Measurements from ENCODE around the gene SNORC.
A peak's percentile ranks its signal among the peaks of the same experiment; 100 is the strongest.
"Not testable (repeated sequence)": the region's sequence is repeated elsewhere in the genome, so short reads cannot be mapped to it uniquely, and the experiment has no call there.

Gene SNORC

DNA sequence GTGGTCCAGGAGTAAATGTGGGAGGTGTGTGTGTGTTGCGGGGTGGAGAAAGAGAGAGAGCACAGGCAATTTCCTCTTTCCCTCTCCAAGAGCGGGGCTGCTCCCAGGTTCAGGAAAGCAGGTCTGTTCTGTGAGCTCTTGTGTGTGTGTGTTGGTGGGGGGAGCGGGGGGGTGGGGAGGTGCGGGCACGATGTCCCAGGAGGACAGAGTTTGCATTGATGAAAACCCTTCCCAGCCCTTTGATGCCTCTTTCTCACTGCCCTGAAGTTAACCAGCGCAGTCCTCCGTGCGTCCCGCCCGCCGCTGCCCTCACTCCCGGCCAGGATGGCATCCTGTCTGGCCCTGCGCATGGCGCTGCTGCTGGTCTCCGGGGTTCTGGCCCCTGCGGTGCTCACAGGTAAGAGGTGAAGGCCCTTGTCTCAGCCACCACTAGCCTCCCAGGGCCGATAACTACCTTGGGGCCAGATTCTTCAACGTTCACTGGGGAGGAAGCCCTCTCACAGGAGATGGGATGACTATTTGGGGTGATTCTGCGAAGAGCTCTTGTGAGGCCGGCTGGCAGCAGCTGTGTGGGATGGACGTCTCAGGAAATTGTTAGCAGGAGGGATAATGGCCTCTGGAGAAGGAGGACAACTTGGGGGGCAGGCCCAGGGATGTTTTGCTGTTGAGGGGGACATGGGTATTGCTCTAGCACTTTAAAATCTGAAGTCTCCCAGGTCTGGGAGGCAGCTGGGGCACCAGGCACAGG, at the start of gene SNORC:
Gene SNORC (plus strand): TSS at position 247 of the 748 bp plus-strand sequence. CDS start 78 bp downstream, at position 325.
- FAIRE-seq (no peak), DNase-seq (ENCODE audit: insufficient read length, low spot score) (no peak)

DNA sequence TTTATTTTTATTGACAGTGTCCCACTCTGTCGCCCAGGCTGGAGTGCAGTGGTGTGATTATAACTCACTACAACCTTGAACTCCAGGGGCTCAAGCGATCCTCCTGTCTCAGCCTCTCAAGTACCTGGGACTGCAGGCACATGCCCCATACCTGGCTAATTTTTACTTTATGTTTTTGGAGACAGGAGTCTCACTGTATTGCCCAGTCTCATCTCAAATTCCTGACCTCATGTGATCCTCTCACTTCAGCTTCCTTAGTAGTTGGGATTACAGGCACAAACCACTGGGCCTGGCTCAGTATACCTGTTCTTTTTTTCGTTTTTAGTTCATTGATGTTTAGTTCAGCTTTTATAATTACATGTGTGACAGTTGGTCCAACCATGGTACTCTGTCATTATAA, 40.1 kb upstream of the SNORC start:
- DNase-seq (ENCODE audit: insufficient read length, low spot score), result no peak
- no peak for FAIRE-seq

DNA sequence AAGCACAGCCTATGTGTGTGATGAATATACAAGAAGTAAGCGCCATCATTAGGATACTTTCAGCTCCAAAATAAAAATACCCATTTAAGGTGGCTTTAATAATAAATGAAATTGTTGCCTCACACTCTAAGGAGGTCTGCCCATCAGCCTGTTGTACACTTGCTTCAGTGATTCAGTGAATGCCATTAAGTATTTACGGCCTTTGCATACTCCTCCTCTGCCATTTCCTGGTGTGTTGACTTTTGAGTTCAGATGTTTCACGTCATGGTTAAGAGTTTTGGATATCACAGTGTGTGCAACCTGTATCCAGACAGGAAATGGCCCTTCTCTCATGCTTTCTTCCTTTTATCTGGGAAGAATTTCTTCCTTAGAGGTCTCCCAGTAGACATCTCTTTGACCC, 38.6 kb upstream of the SNORC start:
- FAIRE-seq, result peak; percentile 8

DNA sequence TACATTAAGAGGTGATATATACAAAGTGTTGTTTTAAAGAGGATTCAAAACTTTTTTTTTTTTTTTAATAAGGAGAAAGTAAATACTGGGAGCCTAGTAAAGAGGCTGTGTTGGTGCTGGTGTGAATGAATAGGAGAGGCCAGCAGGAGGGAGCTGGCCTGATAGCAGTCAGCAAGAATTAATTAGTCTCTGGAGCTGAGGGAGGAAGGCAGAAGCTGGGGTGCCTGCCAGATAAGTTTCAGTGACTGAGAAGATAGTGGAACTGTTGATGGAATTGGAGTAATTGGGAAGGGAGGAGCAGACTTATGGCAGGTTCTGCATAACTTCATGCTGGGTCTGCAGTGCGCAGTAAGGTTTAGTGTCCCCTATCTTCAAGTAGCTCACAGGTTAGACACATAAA, 36.2 kb upstream of the SNORC start:
- DNase-seq (ENCODE audit: insufficient read length, low spot score) (no peak), FAIRE-seq (no peak)

More for the DNA sequence above, 38.6 kb upstream of the SNORC start:
- DNase-seq (ENCODE audit: insufficient read length, low spot score), result no peak

DNA sequence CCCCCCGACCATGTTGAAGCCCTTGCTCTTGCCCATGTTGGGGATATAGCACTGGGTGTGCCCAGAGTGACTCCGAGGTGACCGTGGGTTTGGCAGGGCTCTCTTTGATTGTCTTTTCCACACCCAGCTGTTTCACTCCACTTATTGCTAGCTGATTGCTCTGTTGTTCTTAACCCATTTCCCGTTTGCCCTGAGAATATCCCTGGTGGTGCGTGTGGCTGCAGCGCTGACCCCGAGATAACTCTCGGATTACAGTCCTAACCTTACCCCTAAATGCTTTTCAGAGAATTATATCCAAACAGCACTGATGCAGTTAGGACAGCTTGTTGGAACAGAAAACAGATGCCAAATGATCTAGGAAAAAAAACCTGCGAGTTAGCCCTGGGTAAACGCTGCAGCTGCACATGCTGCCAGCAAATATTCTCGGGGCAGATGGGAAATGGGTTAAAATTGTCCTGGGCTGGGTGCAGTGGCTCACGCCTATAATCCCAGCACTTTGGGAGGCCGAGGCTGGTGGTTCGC, 34.3 kb upstream of the SNORC start:
- FAIRE-seq (no peak), DNase-seq (ENCODE audit: insufficient read length, low spot score) (no peak)

DNA sequence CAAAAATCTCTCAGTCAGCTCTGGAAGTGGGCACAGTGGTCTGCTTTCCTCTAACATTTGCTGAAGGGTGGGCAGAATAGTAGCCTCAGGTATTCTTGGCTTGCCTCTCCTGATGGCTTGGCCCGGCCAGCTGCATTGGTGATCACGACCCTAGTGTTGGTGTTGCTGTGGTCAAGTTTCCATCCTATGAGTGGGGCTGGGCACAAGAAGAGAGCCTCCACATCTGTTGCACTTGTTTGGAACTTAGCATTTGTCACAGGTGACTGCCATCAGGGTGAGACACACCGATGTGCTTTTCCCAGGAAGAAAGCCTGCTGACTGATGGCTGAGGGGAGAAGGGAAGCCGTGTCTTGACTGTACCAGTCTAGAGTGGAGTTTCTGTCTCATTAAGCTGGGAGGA, 33.1 kb upstream of the SNORC start:
- DNase-seq (ENCODE audit: insufficient read length, low spot score), result no peak
- no peak for FAIRE-seq

DNA sequence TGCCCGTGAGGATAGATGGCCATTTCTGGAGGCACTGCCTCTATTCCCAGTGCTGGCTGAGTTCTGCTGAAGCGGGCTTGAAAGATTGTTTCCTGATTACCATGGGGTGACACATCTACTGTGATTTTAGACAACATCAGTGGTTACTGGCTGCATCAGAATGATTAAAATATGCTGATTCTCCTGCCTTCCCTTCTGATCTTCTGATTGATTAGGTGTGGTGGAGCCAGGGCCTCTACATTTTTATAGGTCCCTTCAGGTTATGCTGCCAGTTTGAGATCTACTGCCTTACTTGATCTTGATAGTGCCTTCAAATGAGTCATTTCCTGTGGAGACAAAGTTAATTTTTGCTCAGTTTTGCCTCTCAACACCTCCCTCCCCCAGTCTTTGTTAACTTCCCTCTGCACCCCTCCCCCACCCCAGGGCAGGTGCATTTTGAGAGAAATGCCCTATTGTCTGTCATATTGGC, 31.6 kb upstream of the SNORC start:
- FAIRE-seq (peak; percentile 97), DNase-seq (ENCODE audit: insufficient read length, low spot score) (peak; percentile 46)

DNA sequence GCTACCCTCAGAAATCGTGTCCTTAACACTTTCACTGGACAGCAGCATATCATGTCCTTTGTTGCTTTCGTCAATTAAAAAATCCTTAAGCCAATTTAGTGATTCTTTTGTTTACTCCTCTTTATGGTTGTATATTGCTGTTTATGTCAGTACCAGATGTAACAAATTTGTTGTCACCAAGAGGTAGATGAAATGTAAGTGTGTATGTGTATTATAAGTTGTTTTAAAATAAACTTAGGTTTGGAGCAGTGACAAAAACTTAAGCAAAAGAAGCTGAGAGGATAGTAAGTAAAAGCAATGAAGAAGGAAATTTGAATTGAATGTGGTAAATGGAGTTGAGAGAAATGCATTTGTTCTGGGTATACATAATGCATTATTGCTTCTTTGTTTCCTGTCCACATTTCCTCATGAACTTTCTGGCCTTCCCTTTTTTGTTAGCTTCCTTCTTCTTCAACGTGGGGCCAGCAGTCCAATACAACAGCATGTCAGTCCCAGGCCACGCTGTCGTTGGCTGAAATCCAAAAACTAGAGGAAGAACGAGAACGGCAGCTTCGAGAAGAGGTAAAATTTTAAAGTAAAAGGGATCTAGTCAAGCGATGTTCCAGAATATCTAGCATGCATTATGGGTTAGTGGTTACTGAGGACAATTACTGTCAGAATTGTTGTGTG, 30.5 kb upstream of the SNORC start:
- FAIRE-seq, result peak; percentile 79

DNA sequence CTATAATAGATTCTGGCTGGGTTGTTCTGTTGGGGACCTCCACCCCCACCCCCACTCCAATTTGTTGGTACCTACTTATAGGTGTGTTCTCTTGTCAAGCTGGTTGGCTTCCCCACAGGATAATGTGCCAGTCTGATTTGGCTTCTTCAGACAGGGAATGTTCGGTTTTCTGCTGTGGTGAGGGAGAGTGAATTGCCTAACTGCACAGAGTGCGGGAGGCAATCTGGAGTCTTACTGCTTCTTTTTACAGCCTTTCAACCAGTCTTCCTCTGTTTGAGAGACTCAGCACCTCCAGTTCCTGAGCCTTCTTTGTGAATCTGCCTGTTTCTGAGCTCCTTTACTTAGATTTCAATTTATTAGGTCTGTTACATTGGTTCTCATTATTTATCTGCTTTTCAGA, 27.4 kb upstream of the SNORC start:
- no peak for DNase-seq (ENCODE audit: insufficient read length, low spot score)
- no peak for FAIRE-seq

More for the DNA sequence above, 30.5 kb upstream of the SNORC start:
- no peak for DNase-seq (ENCODE audit: insufficient read length, low spot score)

DNA sequence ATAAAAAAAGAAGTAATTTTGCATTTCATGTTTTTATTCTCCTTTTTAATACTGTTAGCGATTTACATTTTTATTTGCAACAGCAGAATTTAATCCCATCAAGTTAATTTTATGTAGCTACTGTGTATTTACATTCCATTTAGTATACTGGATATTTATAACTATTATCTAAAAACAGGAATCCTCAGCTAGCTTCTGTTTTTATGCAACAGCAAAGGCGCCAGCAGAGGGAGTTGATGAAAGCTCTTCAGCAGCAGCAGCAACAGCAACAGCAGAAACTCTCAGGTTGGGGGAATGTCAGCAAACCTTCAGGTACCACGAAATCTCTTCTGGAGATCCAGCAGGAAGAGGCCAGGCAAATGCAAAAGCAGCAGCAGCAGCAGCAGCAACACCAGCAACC, 26.2 kb upstream of the SNORC start:
- no peak for FAIRE-seq

DNA sequence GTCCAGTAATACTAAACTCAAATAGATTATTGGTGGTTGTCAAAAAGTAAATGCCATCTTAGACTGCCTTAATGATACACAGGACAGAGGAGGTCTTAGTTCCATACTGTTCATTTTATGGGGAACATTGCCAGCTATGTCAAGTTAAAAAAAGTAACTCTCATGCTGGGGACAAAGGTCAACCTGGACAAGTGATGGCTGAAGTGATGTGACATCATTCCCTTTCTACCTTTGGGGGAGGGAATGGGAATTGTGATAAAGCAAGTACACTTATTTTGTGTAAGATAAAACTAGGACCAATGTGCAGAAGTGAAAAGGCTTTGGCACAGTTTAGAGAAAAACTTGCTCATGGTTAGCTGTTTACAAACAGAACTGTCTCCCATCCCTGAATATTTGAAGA, 24.0 kb upstream of the SNORC start:
- DNase-seq (ENCODE audit: insufficient read length, low spot score) (no peak), FAIRE-seq (no peak)

More for the DNA sequence above, 26.2 kb upstream of the SNORC start:
- DNase-seq (ENCODE audit: insufficient read length, low spot score), result no peak

DNA sequence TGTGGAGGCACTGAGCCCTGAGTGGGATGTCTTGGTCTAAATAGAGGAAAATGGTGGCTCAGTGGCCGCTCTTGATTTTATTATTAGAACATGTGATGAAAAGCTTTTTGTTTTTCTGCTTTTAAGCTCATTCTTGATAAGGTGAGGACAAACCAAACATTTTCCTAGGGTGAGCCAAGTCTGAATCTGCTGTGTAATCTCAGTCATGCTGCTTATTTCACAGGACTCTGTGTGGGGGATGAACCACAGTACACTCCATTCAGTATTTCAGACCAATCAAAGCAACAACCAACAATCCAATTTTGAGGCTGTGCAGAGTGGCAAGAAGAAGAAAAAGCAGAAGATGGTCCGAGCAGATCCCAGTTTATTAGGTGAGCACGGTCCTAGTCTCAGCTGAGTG, 20.0 kb upstream of the SNORC start:
- DNase-seq (ENCODE audit: insufficient read length, low spot score) (no peak), FAIRE-seq (no peak)

DNA sequence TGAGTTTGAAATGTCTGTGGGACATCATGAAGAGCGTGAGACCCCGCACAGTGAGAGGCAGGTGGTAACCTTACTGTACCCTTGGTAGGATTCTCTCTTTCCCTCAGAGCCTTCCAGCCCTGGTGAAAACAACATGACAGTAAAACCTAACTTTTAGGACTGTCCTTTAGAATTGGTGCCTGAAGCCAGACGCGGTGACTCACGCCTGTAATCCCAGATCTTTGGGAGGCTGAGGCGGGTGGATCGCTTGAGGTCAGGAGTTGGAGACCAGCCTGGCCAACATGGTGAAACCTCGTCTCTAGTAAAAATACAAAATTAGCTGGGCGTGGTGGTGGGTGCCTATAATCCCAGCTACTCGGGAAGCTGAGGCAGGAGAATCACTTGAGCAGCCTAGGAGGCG, 18.0 kb upstream of the SNORC start:
- FAIRE-seq; DNase-seq (ENCODE audit: insufficient read length, low spot score): not testable (repeated sequence)

DNA sequence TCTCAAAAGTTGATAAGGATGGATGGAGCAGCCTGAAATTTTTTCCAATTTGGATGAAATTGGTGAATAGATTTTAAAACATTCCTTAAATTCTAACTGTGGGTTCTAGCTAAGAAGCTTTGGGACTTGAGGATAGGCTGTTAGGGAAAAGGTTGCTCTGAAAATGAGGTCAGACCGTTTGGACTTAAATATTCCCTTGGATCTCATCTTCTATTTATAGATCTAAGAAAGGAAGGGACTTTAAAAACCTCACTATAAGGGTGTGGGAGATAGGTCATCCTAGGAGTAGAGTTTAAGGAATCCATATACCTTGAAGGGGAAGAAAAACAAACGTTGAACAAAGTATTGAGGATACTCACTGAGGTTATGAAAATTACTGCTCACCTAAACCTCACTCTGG, 17.4 kb upstream of the SNORC start:
- FAIRE-seq, result no peak
- DNase-seq (ENCODE audit: insufficient read length, low spot score), result no peak

DNA sequence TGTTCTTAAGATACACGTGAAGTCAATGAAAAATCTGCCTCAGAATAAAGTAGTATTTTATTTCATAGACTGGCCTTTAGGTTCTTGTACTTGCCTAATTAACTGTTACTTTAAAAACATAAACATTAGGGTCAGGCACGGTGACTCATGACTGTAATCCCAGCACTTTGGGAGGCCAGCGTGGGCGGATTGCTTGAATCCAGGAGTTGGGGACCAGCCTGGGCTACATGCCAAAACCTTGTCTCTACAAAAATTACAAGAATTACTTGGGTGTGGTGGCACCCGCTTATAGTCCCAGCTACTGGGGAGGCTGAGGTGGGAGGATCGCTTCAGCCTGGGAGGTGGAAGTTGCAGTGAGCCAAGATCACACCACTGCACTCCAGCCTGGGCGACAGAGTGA, 16.0 kb upstream of the SNORC start:
- DNase-seq (ENCODE audit: insufficient read length, low spot score) (no peak), FAIRE-seq (no peak)

DNA sequence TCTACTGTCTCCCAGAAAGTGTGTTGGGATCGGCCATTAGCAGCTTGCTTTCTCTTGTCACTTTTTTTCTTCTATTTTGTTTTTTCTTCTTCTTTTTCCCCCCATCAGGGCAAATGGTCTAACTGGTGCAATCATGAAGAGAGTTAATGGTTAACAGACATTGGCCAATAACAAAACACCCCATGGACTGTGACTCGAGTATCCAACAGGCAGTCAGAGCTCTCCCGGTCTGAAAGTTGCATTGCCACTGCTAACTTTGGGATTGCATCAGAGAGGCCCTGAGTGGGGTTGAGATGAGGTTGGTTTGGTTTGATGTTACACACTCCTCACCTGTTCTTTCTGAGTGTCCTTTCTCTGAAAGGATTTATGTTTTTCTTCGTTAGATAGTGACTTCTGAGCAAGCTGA, 12.9 kb upstream of the SNORC start:
- no peak for DNase-seq (ENCODE audit: insufficient read length, low spot score)
- no peak for FAIRE-seq

DNA sequence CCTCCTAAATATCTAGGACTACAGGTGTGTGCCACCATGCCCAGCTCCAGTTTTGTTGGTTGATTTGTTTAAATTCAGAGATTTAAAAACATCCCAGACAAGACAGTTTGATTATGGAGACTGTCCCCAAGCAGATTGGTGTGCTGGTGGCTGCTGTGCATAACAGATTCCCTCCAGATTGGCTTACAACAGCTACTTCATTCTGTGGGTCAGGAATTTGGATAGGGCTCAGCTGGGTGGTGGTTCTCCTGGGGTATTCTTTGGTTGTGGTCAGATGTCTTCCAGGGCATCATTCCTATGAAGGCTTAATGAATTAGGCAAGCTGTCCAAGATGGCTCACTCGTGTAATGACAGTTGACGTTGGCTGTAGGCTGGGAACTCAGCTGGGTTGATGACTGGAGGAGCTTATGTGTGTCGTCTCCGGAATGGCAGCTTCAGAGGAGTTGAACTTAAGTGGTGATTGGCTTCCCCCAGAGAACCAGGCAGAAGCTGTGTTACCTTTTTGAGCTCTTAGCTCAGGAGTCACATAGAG, 10.6 kb upstream of the SNORC start:
- no peak for DNase-seq (ENCODE audit: insufficient read length, low spot score)
- no peak for FAIRE-seq

DNA sequence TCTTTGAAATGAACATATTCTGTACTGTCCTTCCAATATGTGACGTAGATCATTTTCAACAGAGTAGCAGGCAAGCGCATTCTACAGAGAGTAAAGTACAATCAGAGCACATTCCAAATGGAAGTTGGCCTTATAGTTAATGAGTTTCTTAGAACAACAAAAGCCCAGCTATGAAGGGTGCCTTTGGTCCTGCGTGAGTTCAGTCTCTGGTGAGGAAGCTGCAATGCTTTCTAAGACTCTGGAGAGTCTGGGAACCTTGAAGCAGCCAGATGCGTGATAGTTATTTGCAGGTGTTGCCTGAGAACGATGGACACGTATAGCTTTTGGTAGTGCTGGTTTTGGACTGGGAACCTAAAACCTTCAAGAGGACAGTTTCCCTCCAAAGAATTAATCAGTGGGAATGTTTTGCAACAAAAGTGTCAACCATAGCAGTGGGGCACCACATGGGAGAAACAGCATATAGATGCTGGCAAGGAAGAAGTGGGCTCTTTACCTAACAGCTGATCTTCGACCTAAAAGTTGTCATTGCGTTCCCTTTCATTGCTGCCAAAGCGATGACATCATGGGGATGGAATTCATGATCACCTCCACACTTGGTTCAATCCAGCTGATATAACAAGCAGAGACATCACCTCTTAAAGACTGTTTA, 9.3 kb upstream of the SNORC start:
- FAIRE-seq (no peak), DNase-seq (ENCODE audit: insufficient read length, low spot score) (no peak)

DNA sequence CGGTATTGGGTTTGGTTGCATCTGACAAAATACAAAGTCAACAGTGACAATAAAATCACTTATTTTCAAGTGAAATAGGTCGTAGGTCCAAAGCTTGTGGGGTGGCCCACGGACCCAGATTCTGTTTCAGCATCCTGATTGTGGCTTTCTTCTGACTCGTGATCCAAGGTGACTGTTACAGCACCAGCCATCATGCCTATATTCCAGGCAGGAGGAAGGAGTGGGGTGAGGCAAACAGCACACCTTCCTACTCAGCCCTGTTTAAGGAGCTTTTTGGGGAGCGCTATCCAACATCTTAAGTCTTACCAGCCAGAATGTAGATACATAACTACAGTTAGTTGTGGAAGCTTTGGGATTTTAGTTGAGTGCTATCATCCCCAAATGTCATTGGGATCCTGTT, 8.7 kb upstream of the SNORC start:
- no peak for DNase-seq (ENCODE audit: insufficient read length, low spot score)
- FAIRE-seq, result no peak

DNA sequence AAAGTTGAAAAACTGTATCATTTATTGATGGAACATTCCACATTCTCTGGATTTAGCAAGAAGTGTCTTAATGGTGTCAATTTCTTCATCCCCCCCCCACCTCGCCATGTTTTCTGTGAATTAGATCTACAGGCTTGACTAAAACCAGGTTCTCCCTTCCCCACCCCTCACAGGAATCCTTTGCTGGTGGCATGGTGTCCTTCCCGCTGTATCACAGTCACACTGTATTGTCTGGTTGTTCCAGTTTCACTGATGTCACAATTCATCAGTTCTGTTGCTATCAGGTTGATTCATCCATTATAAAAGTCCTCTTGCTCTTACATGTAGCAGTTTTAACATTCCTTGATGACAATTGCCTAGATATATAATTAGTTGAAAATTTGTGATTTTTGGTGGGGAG, 6.1 kb upstream of the SNORC start:
- no peak for FAIRE-seq
- no peak for DNase-seq (ENCODE audit: insufficient read length, low spot score)

DNA sequence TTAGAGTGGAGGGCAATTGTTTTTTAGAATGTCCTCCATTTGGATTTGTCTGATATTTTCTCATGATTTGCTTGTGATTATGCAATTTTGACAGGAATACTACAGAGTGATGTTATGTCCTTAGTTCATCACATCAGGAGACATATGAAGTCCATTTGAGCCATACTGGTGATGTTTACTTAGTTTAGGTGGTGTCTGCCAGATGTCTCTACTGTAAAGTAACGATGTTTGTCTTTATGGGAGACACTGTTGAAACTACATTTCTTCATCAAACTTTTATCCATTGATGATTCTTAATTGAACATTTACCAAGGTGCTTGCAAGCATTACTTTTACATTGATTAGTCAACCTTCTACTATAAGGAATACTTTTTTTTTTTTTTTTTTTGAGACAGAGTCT, 4.9 kb upstream of the SNORC start:
- no peak for FAIRE-seq

More for the DNA sequence above, 4.9 kb upstream of the SNORC start:
- DNase-seq (ENCODE audit: insufficient read length, low spot score), result no peak

Measured in GM19239 (cell line).